Vagina (tissue), 2 donors: ENCODE data around the gene IL17C. TPM values are rescaled to one million over a fixed set of nuclear protein-coding genes. Genes with fewer than 3 reads are reported as not detected.

ENCODE experiments used
- DNase-seq, 2 donors: peaks; one replicate each; pipeline ENCODE4 v3.0.0-alpha.2; 2017; ENCODE audit errors: extremely low spot score in 2 of 2
- H3K27ac ChIP-seq: fragments of 200-600 bp; sonication (generic); one replicate; pipeline ENCODE4 v1.5.1; 2019
- H3K27me3 ChIP-seq: fragments of 200-600 bp; sonication (generic); one replicate; pipeline ENCODE4 v1.5.1; 2019
- H3K36me3 ChIP-seq, 2 donors: fragments of 200-600 bp; sonication (generic); one replicate each; pipeline ENCODE4 v1.5.1; 2017 to 2019
- H3K4me1 ChIP-seq: fragments of 200-600 bp; sonication (generic); one replicate; pipeline ENCODE4 v1.5.1; 2019
- H3K4me3 ChIP-seq, 2 donors: fragments of 200-600 bp; sonication (generic); 1 replicate in 1 of 2; 2 replicates in 1 of 2; pipeline ENCODE4 v1.5.1; 2016 to 2019
- H3K9me3 ChIP-seq: fragments of 200-600 bp; sonication (generic); one replicate; pipeline ENCODE4 v1.5.1; 2019
- POLR2A ChIP-seq, 2 donors: fragments of 450-650 bp; IDR thresholded peaks; one replicate each; pipeline ENCODE4 v1.6.1; 2017; ENCODE audit warnings: antibody characterized with exemption in 2 of 2, mild to moderate bottlenecking in 2 of 2, moderate library complexity in 2 of 2
- POLR2AphosphoS5 ChIP-seq, 2 donors: sonication (generic); formaldehyde crosslinking; IDR thresholded peaks; one replicate each; pipeline ENCODE4 v1.9.0; 2017; ENCODE audit warnings: antibody characterized with exemption in 2 of 2, mild to moderate bottlenecking in 2 of 2, low read depth in 1 of 2; ENCODE audit not compliant: insufficient read depth in 1 of 2
- intact Hi-C: fragments of 100-400 bp; cut with DNase I; formaldehyde crosslinking; loops from one replicate; pipeline ENCODE4 v1.15.1; 2023
- total RNA-seq: library from RNA; depleted of rRNA; stranded (reverse); fragments of >200 nt; gene quantifications from one replicate; pipeline ENCODE4 v1.2.3, GENCODE V29; 2016
- TF ChIP-seq, protein P1 (sequence below), 3 experiments: fragments of 450-650 bp in 2 of 3; fragments of 200-600 bp in 1 of 3; sonication (generic) in 1 of 3; IDR thresholded peaks; one replicate each; pipeline ENCODE4 v1.5.1; 2017 to 2019; ENCODE audit warnings: antibody characterized with exemption in 3 of 3, mild to moderate bottlenecking in 2 of 3, moderate library complexity in 2 of 3

IL17C gene
- total RNA-seq, 1 donor from 2014 or later: not detected

DNA sequence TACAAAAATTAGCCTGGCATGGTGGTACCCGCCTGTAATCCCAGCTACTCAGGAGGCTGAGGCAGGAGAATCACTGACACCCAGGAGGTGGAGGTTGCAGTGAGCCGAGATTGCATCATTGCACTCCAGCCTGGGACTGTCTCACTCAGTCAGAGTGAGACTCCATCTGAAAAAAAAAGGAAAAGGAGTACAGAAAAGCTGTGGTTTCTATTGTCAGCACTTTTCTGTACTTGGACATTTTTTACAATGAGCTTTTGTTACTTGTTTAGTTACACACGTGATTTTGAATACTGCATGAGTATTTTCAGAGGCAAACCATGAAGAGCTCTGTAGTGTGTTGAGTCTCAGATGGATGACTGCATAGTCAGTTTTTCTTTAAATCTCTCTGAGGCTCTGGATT, 41.9 kb upstream of the IL17C start:
- TF ChIP-seq POLR2AphosphoS5 (IDR thresholded peaks at IDR 0.05; ENCODE audit: insufficient read depth in 1 of 2, low read depth in 1 of 2) (no peak), POLR2A (IDR thresholded peaks at IDR 0.05) (no peak)
- TF ChIP-seq, protein P1, sequence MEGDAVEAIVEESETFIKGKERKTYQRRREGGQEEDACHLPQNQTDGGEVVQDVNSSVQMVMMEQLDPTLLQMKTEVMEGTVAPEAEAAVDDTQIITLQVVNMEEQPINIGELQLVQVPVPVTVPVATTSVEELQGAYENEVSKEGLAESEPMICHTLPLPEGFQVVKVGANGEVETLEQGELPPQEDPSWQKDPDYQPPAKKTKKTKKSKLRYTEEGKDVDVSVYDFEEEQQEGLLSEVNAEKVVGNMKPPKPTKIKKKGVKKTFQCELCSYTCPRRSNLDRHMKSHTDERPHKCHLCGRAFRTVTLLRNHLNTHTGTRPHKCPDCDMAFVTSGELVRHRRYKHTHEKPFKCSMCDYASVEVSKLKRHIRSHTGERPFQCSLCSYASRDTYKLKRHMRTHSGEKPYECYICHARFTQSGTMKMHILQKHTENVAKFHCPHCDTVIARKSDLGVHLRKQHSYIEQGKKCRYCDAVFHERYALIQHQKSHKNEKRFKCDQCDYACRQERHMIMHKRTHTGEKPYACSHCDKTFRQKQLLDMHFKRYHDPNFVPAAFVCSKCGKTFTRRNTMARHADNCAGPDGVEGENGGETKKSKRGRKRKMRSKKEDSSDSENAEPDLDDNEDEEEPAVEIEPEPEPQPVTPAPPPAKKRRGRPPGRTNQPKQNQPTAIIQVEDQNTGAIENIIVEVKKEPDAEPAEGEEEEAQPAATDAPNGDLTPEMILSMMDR (IDR thresholded peaks at IDR 0.05): no peak
- H3K9me3 ChIP-seq: no peaks in the 10 kb centered on the region
- H3K4me3 ChIP-seq: no peak overlapping the region
- no peak overlapping the region for H3K27ac ChIP-seq
- intact Hi-C loops: no loop called here
- no peaks in the 10 kb centered on the region for H3K4me1 ChIP-seq
- H3K27me3 ChIP-seq: no peaks in the 10 kb centered on the region
- DNase-seq: no peak
- H3K36me3 ChIP-seq: peaks cover 0 to 32% of the 10 kb centered on the region in 2 donors

DNA sequence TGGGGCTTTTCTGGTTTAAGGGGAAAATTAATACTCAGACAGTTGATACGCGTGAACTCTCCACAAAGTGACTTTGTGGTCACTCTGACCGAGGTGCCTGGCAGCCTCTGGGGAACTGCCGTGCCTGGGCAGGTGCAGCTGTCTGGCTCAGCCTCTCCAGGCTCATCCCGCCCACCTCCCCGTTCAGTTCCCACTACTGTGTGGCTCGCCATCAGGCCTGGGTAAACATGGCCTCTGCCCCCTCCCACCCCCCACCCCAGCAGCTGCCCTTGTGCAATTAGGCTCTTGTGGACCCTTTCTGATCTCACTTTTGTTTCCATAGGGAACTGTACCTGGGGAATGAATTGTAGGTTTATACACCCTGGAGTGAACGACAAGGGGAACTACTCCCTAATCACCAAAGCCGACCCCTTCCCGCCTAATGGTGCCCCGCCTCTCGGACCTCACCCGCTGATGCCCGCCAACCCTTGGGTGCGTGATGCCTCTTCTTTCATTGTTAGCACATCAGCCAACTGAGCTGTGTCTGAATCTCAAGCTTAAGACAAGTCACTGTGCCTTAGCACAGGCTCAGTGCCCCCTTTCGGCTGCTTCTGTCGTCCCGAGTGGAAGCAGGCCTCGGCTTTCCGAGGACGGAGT, 40.4 kb upstream of the IL17C start:
- TF ChIP-seq POLR2A (IDR thresholded peaks at IDR 0.05): no peak
- TF ChIP-seq, protein P1 (IDR thresholded peaks at IDR 0.05): no peak
- TF ChIP-seq POLR2AphosphoS5 (IDR thresholded peaks at IDR 0.05; ENCODE audit: insufficient read depth in 1 of 2, low read depth in 1 of 2): no peak
- Histone ChIP-seq H3K4me3 (no peak overlapping the region), H3K27me3 (no peaks in the 10 kb centered on the region), H3K9me3 (no peaks in the 10 kb centered on the region), H3K36me3 (peaks cover 0 to 45% of the 10 kb centered on the region in 2 donors), H3K4me1 (peaks cover 5% of the 10 kb centered on the region), H3K27ac (no peak overlapping the region)
- intact Hi-C loops: no loop called here
- DNase-seq: no peak

DNA sequence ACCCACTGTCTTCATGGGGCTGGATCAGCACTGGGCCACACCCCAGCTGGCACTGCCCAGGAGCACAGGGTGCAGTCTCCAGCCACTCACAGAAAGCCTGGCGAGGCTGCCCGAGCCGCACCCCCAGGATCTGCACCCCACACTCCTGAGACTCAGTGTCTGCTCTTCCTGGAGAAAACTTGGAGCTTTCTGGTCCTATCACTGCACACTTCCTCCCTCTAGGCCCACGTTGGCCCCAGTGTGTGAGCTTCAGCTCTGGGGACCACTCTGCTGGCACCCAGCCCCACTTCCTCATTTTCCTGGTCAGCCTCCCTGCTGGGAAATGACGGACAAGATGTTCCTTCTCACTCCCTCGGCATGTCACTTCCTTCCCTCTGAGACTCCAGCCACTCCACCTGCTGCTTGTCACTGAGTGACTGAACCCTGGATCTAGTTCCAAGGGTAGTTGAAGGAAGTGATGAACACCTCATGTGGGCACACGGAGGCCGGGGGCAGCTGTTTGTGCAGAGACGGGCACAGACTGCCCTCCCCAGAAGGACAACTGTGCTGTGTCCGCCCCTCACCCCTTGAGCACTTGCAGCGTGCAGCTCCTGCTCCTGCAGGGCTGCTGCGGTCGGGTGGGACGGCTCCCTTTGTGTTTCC, 39.2 kb upstream of the IL17C start:
- no peak for DNase-seq

DNA sequence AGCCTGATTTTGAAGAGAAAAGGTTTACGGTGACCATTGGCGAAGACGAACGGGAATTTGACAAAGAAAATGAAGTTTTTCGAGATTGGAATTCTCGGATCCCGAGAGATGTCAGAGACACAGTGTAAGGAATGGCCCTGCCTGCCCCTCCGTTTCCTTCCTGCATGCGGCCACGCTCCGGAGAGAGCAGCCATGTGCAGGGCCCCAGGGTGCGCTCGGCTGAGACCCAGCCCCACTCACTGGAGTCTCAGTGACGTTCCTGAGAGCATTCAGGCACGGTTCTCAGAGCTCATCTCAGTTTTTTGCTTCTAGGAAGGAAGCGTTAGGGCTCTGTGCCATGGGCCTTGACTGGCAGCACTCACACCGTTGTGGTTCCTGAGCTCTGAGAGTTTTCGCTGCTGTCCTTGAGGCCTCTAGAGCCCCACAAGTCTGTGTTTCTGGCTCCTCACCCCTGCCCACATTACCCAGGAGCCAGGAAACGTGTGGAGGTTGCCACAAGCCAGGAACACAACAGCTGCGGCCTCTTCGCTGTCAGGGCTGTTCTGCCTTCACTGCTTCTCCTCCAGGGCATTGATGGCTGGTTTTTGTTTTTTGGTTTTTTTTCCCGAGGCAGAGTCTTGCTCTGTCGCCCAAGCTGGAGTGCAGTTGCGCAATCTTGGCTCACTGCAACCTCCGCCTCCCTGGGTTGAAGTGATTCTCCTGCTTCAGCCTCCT, 38.4 kb upstream of the IL17C start:
- H3K36me3 ChIP-seq: peaks cover 0 to 56% of the 10 kb centered on the region in 2 donors

More for the DNA sequence above, 39.2 kb upstream of the IL17C start:
- intact Hi-C loops: no loop called here
- peaks cover 0 to 49% of the 10 kb centered on the region in 2 donors for H3K36me3 ChIP-seq
- no peak overlapping the region for H3K4me3 ChIP-seq
- H3K4me1 ChIP-seq: peaks cover 5% of the 10 kb centered on the region
- TF ChIP-seq POLR2A (IDR thresholded peaks at IDR 0.05) (no peak), POLR2AphosphoS5 (IDR thresholded peaks at IDR 0.05; ENCODE audit: insufficient read depth in 1 of 2, low read depth in 1 of 2) (peak in 1 of 2 donors; percentile 37)
- no peaks in the 10 kb centered on the region for H3K27me3 ChIP-seq
- no peaks in the 10 kb centered on the region for H3K9me3 ChIP-seq
- H3K27ac ChIP-seq: no peak overlapping the region

DNA sequence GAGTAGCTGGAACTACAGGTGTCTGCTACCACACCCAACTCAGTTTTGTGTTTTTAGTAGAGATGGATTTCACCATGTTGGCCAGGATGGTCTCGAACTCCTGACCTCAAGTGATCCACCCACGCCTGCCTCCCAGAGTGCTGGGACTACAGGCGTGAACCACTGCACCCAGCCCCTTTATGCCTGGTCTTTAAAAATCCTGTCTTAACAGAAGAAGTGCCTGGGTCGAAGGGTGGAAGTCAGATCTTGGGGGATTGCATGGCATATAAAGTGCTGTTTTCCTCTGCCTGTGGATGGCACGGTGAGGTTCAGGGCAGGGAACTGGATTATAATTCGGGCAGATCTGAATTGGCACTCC, 37.9 kb upstream of the IL17C start:
- intact Hi-C loops: no loop called here
- no peak for DNase-seq
- no peak overlapping the region for H3K4me3 ChIP-seq
- no peak overlapping the region for H3K27ac ChIP-seq
- no peaks in the 10 kb centered on the region for H3K9me3 ChIP-seq
- no peaks in the 10 kb centered on the region for H3K27me3 ChIP-seq
- peaks cover 0 to 62% of the 10 kb centered on the region in 2 donors for H3K36me3 ChIP-seq
- TF ChIP-seq POLR2AphosphoS5 (IDR thresholded peaks at IDR 0.05; ENCODE audit: insufficient read depth in 1 of 2, low read depth in 1 of 2): no peak
- TF ChIP-seq, protein P1 (IDR thresholded peaks at IDR 0.05): no peak
- no peak for TF ChIP-seq POLR2A (IDR thresholded peaks at IDR 0.05)
- peaks cover 5% of the 10 kb centered on the region for H3K4me1 ChIP-seq

More for the DNA sequence above, 38.4 kb upstream of the IL17C start:
- no peak for TF ChIP-seq POLR2AphosphoS5 (IDR thresholded peaks at IDR 0.05; ENCODE audit: insufficient read depth in 1 of 2, low read depth in 1 of 2)
- TF ChIP-seq, protein P1 (IDR thresholded peaks at IDR 0.05): no peak
- no peak for TF ChIP-seq POLR2A (IDR thresholded peaks at IDR 0.05)
- DNase-seq: no peak
- intact Hi-C loops: no loop called here
- Histone ChIP-seq H3K4me1 (peaks cover 5% of the 10 kb centered on the region), H3K9me3 (no peaks in the 10 kb centered on the region), H3K27me3 (no peaks in the 10 kb centered on the region), H3K4me3 (no peak overlapping the region), H3K27ac (no peak overlapping the region)
